Stimulated activated CD4-positive, alpha-beta T cell treated with anti-CD3 and anti-CD28 coated beads, Interleukin-2, amount 100 ng/mL, for 4 hours (primary cell): ENCODE results near the gene KLHL9.

Experiments
- DNase-seq: peaks from one replicate; pipeline ENCODE4 v3.0.0-alpha.2; 2020; ENCODE audit warnings: low read depth

Gene KLHL9

DNA sequence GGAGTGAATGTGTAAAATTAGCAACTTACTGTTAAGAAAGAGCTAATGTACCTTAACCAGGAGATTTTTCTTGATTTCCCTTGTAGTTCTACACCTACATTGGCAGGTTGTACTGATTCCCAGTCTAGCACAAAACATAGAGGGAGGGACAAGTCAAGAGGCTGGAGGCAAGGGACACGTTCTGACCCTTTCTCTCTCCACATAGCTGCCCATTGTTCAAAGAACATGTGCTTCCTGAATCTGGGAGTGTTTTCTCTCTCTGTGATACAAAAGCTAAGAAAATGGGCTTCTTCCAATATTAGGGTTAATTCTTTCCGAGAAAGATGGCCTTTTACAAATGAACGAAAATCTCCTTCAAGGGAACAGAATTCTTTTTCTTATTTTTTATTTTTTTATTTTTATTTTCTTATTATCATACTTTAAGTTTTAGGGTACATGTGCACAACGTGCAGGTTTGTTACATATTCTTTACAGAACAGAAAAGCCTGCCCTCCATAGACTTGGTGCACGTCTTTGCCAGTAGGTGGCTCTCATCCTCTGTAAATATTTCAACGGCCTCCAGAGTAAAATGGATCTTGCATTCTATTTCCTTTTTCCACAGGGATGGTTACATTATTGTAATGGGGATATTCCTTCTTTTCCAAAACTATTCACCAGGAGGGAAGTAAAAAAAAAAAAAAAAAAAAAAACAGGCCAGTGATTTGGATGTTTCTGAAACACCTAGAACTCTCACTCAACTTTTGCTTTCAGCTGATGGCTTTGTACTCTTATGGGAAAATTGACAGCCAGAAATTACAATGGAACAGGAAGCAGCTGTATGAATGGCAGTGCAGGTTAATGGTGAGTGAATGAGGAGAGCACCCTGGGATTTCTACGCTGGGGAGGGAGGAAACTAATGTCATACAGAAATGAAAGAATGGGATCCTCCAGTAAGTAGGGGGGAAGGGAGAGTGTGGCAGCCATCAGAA, 17.0 kb downstream of the KLHL9 start:
- DNase-seq: no peak

GRCh38 chr9:21316860-21317259, 18.3 kb downstream of the KLHL9 start:
- no peak for DNase-seq

GRCh38 chr9:21316032-21316842, 19.0 kb downstream of the KLHL9 start:
- no peak for DNase-seq

GRCh38 chr9:21314152-21314551, 21.1 kb downstream of the KLHL9 start:
- DNase-seq: no peak

DNA sequence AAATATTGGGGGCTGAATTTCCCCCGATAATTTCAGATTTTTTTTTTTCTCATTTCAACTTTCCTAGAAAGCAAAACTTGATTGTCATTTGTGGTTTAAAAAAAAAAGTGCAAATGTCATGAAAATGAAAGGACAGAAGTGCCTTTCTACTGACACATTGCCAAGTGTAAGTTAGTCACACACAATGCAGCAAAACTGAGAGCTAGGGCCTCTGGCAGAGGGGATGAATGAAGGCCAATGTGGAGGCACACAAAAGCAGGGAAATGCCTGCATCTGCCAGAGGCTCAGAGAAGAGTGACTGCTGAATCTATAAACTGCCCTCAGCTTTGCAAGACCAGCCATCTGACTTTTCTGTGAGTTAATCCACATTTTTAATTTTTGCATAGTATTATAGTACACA, 23.3 kb downstream of the KLHL9 start:
- no peak for DNase-seq

DNA sequence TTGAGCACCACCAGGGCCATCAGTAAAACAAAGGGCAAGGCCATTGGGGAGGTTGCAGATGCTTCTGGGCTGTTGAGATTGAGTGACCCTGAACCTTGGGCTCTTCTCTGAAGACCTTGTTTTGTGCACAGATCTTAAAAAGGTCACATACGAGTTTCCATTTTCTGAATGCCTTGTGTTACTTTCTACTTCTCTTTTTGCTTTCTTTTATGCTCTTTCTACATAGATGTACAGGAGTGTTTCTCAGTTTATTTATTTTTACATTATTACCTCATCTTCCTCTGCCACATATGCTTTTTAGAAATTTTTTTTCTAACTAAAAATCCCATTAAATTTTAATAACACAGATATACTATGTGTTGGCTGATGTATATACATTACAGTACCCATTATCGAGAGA, 30.0 kb downstream of the KLHL9 start, which contains the start of gene IFNA5:
TSS of gene IFNA5 (minus strand) at position 101 of the 400 bp plus-strand sequence. CDS start at position 44, 57 bp downstream.
- no peak for DNase-seq

DNA sequence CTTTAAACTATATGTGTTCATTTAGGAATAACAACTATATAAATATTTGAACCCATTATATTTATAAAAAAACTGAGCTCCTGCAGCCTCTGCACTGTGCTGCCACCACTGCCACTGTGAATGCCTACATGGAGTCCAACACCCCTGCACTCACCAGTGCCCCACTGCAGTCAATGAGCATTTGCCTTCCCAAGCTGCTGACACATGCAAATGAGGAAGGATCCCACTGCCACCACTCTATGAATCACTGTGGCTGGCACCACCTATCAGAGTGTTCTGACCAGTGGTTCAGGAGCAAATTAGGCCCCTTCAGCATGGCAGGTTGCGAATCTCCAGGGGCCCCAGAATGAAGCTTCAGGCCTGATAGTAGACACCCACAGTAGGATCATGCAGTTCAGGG, 39.2 kb downstream of the KLHL9 start:
- no peak for DNase-seq

DNA sequence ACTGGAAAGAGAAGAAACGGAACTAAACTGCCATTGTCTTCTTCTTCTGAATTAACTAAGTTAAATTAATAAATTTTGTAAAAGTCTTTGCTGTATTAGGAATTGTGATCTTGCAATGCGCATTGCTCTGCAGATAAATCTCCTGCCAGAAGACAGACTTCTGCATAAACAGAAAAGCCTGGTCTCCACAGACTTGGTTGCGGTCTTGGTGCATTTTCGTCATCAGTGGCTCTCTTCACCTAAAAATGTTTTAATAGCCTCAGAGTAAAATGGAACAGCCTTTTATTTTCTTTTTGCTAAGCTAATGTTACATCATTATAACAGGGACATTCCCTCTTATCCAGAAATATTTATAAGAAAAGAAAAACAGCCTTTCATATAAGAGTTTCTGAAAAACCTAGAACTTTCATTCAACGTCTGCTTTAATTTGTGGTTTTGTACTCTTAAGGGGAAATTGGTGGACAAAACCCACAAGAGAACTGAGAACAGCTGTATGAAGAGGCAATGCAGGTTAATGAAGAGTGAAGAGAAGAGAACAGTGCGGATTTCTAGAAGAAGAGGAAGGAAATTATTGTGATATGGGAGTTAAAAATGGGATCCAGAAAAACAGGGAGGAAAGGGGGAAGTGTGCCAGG, 40.2 kb downstream of the KLHL9 start:
- no peak for DNase-seq

- no peak for DNase-seq
These were observed 40.8 kb downstream of the KLHL9 start for GRCh38 chr9:21294364-21294774.

- DNase-seq: no peak
These were observed 45.4 kb downstream of the KLHL9 start for GRCh38 chr9:21289848-21290247.

GRCh38 chr9:21287280-21287679, 47.9 kb downstream of the KLHL9 start:
- DNase-seq: no peak

DNA sequence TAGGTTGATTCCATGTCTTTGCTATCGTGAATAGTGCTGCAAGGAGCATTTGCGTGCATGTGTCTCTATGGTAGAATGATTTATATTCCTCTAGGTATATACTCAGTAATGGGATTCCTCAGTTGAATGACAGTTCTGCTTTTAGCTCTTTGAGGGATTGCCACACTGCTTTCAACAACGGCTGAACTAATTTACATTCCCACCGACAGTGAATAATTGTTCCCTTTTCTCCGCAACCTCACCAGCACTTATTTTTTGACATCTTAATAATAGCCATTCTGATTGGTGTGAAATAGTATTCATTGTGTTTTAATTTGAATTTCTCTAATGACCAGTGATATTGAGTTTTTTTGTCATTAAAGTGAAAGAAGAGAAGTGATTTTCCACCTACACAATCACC, 48.5 kb downstream of the KLHL9 start:
- DNase-seq: no peak

- no peak for DNase-seq
These were observed 49.1 kb downstream of the KLHL9 start for GRCh38 chr9:21286099-21286498.

GRCh38 chr9:21281275-21281674, 53.9 kb downstream of the KLHL9 start:
- DNase-seq: no peak
